Caki2 (cell line): Measurements from ENCODE around the gene HSD17B12. TPM values are rescaled to one million over a fixed set of nuclear protein-coding genes. Genes with fewer than 3 reads are reported as not detected.

Experiments
- DNase-seq: peaks from one replicate; pipeline ENCODE4 v3.0.0-alpha.2; 2015; ENCODE audit warnings: low read depth
- in situ Hi-C: cut with HindIII; loops from 2 replicates; pipeline ENCODE4 v1.10.0; 2016; ENCODE audit warnings: low sequenced_read_pairs, low pct_unique_long_range_greater_than_20kb, mixed read lengths
- total RNA-seq: library from RNA; depleted of rRNA; stranded (reverse); fragments of >200 nt; shearing (Covaris generic); gene quantifications from 2 replicates; pipeline ENCODE4 v1.2.3, GENCODE V29; 2014; ENCODE audit warnings: low replicate concordance

The HSD17B12 gene
- total RNA-seq, 1 experiment from 2014 or later, result 26.5 TPM

DNA sequence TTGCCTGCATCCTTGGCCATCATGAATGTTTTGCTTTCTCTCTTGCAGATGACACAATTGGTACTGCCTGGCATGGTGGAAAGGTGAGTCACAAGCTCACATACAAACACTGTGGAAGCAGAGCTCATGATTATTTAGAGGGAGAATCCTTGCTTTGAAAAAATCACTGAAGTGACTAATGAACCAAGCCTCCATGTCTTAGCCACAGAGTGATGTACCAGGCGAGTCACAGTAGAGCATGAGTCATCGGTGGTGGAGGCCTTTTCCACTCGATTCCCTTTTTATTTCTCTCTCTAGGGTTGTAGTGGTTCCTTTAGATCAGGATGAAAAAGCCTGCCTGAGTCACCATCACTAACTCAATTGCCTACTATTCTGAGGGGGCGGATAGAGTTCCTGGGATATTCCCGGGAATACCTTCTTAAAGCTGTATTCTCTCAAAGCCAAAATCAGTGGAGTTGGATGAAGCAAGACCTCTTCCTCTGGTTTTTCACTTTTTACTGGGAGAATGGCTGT is 150.4 kb downstream of the HSD17B12 start:
- peak; percentile 97 for DNase-seq
- in situ Hi-C loops, result no loop called here

DNA sequence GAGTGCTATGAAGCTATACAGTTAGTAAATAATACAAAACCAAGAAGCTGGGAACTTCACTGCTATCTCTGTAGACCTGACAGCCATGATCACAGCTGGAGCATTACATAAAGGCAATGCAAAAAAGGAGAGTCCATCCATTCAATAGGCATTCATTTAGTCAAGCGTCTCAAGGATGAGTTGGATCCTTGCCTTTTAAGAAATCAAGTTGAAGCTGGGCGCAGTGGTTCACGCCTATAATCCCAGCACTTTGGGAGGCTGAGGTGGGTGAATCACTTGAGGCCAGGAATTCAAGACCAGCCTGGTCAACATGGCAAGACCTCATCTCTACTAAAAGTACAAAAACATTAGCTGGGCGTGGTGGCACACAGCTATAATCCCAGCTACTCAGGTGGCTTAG is 152.0 kb downstream of the HSD17B12 start:
- in situ Hi-C loops, result no loop called here

GRCh38 chr11:43833657-43834073 is 153.1 kb downstream of the HSD17B12 start:
- in situ Hi-C loops, result no loop called here
- no peak for DNase-seq

More for the DNA sequence above, 152.0 kb downstream of the HSD17B12 start:
- no peak for DNase-seq

GRCh38 chr11:43834286-43834685 is 153.7 kb downstream of the HSD17B12 start:
- no peak for DNase-seq
- in situ Hi-C loops, result no loop called here

GRCh38 chr11:43835104-43835503 is 154.6 kb downstream of the HSD17B12 start:
- DNase-seq, result no peak
- in situ Hi-C loops, result no loop called here

GRCh38 chr11:43837879-43838278 is 157.3 kb downstream of the HSD17B12 start:
- in situ Hi-C loops, result no loop called here
- no peak for DNase-seq

- no peak for DNase-seq
- in situ Hi-C loops, result no loop called here
These were observed 161.5 kb downstream of the HSD17B12 start for GRCh38 chr11:43842021-43842420.

- in situ Hi-C loops, result no loop called here
- no peak for DNase-seq
These were observed 165.3 kb downstream of the HSD17B12 start for GRCh38 chr11:43845816-43846215.

GRCh38 chr11:43852057-43852636 is 171.6 kb downstream of the HSD17B12 start:
- in situ Hi-C loops, result no loop called here
- DNase-seq, result peak; percentile 34

- no peak for DNase-seq
- in situ Hi-C loops, result no loop called here
These were observed 173.2 kb downstream of the HSD17B12 start for GRCh38 chr11:43853781-43854180.

GRCh38 chr11:43856993-43857392 is 176.5 kb downstream of the HSD17B12 start:
- in situ Hi-C loops, result no loop called here
- DNase-seq, result no peak

GRCh38 chr11:43861141-43861540 is 180.6 kb downstream of the HSD17B12 start:
- in situ Hi-C loops, result no loop called here
- DNase-seq, result no peak

DNA sequence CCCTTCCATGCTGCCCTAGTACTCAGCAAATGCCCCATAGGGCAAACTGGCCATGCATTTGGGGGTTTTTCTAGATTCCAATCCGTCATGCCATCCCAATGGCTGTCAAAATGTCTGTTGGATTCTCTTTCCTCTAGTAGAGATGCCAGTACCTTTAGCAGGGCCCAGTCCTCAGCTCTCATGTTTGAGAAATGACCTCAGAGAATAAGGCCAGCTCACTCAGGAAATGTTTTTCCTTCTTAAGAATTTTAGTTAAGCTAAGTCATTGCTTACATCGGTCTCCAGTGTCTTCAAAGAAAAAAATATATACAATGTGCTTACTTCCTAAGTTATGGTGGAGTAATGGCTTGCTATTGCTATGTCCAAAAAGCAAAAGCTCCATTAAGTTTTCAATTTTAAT is 186.0 kb downstream of the HSD17B12 start:
- DNase-seq, result no peak
- in situ Hi-C loops, result no loop called here

GRCh38 chr11:43866969-43867368 is 186.4 kb downstream of the HSD17B12 start:
- DNase-seq, result no peak
- in situ Hi-C loops, result no loop called here

- DNase-seq, result no peak
- in situ Hi-C loops, result no loop called here
These were observed 188.5 kb downstream of the HSD17B12 start for GRCh38 chr11:43868852-43869567.

GRCh38 chr11:43871051-43871450 is 190.5 kb downstream of the HSD17B12 start:
- no peak for DNase-seq

DNA sequence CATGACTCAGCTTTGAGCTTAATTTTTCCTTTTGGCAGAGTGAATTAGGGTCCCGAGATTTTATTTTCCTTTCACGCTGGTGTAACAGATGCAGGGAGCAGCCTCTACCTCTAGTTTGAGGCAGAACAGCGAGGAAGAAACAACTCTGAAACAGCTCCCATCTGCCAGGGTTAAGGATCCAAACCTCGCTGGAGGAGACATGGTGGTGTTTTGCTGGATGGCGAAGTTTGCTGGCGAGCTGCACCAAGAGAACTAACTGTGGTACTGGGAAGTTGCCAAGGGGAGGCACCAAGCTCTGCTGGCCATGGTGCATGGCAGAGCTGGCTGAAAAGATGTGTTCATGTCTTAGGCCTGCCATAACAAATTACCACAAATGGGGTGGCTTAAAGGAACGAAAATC is 192.5 kb downstream of the HSD17B12 start:
- in situ Hi-C loops, result no loop called here
- DNase-seq, result no peak

More at GRCh38 chr11:43871051-43871450, 190.5 kb downstream of the HSD17B12 start:
- in situ Hi-C loops, result no loop called here

- in situ Hi-C loops, result no loop called here
- DNase-seq, result no peak
These were observed 193.5 kb downstream of the HSD17B12 start for GRCh38 chr11:43874078-43874477.

DNA sequence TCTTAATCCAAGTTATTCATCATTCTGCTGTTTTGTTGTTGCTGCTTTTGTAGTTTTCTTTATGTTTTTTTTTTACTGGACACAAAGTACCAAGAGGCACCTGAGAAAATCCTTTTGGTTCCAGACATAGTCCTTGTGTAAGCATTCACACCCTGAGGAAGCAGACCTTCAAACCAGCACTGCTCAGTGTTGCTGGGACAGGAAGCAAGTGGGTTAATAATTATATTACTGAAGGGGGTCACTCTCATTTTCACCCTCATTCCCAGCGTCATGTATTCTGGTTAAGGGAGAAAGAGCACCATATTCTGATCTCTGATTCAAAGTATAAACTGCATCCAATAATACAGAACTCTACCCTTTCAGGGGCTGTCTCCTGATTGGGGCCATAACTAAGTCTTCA is 194.2 kb downstream of the HSD17B12 start:
- in situ Hi-C loops, result no loop called here
- no peak for DNase-seq
